HG03060 (cell line): ENCODE measurements around the gene GSTT4.
"Not testable (repeated sequence)": the region's sequence is repeated elsewhere in the genome, so short reads cannot be mapped to it uniquely, and the experiment has no call there.

ENCODE experiments used
- ATAC-seq: cut with Tn5 transposase; IDR thresholded peaks from one replicate; pipeline ENCODE4 v1.9.1; 2021; ENCODE audit warnings: low read depth, moderate number of reproducible peaks; ENCODE audit not compliant: unreplicated experiment

Gene GSTT4

DNA sequence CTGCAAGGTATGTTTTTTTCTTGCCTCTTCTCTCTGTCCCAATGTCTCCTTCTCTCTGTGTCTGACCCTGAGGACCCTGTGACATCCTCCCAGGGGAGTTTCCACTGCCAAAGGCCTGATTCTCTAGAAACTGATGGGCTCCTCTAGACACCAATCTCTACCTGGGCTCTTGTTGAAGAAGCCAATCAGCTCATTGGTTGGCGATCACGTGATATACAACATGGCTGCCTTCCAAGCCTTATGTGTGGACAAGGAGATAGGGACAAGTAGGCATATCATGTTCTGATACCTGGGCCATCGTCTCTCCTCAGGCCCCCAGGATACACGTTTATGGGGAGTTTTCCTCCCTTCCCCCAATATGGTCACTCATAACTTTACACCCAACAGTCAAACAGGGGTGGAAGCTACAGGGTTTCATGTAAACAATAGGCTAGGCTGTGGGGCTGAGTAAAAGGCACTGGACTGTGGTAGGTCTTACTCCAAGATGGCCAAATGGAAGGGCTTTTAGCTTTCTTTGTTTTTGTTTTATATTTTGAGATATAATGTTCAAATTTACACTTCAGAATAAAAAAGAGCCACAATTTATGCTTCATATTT is 11.6 kb downstream of the GSTT4 start:
- not testable (repeated sequence) for ATAC-seq

DNA sequence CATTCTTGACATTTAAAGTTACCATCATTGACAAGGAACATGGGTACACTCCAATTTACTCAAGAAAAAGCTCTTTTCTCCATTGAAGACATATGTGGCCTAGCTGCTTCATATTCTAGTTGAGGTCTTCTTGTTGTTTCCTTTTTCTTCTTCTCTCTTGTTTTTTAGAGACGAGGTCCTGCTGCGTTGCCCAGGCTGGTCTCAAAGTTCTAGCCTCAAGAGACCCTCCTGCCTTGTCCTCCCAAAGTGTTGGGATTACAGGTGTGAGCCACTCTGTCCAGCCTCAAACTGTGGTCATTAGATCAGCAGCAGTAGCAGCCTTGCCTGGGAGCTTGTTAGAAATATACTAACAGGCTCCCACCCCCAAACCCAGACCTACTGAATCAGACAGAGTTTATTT is 12.2 kb downstream of the GSTT4 start:
- ATAC-seq, result not testable (repeated sequence)

DNA sequence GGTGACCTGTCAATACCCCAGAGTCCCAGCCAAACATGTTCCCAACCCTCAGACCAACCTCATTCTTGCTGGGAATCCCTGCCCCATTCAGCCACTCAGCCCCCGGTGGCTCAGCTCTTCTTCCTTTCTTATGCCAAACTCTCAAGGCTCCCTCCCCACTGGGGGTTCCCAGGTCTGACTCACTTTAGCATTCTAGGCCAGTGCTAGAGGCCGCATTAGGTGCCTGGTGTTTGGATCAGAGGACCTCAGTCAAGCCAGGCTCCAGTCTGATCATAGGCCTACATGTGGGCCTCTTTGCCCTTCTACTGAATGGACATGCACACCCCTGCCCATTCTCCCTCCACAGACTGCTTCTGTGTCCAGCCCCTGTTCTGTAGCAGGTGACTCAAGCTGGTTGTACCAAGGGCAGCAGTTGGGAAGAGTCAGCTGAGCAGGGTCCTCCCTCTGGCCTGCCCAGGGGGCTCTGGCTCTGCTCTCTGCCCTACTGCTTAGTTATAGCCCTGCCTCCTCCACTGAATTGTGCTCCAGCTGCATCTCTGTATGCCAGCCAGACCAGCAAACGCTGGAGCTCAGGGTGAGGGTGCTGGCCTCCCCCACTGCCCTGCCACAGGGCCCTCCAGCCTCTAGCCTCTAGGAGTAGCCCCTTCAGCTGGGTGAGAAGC is 15.5 kb downstream of the GSTT4 start:
- ATAC-seq, result not testable (repeated sequence)

DNA sequence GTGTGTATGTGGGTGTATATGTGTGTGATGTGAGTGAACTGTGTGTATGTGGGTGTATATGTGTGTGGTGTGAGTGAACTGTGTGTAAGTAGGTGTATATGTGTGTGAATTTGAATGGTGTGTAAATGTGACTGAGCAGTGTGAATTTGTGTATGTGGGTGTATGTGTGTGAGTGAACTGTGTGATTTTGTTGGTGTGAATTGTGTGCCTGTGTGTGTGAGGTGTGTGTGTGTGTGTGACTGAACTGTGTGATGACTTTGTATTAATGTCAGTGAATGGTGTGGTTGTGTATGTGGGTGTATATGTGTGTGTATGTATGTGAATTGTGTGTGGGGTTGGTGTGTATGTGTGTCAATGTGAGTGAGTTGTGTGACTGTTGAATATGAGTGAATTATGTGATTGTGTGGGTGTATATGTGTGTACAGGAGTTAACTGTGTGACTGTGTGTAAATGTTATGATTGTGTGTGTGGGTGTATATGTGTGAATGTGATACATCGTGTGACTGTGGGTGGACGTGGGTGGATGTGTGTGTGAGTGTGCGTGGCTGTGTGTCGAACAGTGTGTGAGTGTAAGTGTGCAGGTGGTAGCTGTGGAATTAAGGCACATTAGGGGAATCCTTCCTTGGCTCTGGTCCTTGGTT is 18.6 kb downstream of the GSTT4 start:
- ATAC-seq, result not testable (repeated sequence)

DNA sequence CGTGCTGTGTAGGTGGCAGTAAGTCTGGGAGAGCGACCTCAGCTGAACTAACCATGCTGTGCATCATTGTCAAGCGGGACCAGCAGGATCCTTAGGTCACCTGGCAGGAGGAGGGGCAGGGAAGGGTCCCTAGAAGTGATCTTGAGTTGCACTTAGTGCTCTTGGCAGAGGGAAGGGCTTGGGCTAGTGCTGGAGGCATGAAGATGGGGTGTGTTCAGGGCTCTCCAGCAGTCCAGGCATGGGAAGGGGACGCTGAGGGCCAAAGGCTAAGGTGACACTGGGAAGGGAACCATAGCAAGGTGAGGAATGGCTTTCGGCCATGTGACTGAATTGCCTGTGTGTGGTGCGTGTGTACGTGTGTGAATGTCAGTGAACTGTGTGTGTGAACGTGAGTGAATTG is 19.2 kb downstream of the GSTT4 start:
- not testable (repeated sequence) for ATAC-seq

DNA sequence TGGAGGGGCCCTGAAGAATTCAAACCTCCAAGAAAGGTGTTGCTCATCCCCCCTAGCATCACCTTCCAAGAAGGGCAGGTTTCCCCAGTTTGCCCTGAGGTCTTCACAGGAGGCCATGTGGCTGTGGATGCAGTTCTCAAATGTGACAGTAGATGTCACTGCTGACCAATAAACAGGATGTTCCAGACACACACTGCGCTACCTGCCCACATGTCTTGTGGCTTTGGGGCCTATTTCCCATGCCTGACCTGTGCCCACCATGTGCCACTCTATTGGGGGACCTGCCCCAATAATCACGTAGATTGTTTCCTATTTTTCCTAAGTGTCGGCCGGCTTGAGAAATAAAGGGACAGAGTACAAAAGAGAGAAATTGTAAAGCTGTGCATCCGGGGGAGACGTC is 20.8 kb downstream of the GSTT4 start:
- ATAC-seq, result no peak

DNA sequence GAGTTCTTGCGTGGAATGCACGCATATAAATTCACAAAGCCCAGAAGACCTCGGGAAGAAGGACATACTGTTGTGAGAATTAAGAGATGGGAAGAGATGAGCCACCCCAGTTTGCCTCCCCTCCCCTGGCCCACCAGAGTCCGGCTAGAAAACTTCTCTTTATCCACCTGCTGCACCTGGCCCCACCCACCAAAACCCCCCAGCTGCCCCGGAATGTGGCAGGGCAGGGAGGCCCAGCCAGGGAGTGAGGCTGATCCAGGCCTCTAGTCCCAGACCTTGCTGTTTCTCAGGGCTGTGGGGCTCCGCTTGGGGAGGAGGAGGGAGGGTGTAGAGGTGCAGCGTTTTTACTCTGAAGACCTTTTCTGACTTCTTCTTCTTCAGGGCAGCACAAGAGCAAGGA is 24.7 kb downstream of the GSTT4 start:
- not testable (repeated sequence) for ATAC-seq

DNA sequence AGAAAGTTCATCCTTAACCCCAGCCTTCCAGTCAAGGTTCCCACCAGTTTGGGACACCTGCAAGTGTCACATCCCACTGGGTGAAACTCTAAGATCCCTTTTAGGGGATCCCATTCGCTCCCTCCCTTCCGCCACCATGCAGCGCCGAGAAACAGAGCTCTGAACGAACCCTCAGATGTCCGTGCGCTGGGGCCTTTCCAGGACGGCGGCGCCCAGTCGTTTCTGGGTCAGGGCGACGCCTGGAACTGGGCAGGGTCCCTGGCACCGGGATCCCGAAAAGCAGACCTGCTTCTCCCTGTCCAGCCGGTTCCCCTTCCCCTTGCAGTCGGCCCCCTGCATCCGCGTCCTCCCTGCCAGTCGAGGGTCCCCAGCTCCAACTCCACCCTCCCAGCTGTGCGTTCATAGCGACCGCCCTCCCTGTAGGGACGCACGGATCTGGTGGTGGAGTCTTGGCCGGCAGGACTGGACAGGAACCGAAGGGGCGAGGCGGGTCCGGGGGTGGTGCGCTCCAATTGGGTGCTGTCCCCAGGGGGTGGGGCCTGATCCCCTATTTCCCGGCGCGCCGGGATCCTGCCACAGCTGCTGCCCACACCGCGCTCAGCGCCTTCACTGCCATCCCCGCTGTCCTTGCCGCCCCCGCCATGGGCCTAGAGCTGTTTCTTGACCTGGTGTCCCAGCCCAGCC is 25.6 kb downstream of the GSTT4 start, which contains the start of gene GSTT2:
Gene GSTT2 (plus strand): TSS at position 578 of the 684 bp plus-strand sequence.
- ATAC-seq, result not testable (repeated sequence)

DNA sequence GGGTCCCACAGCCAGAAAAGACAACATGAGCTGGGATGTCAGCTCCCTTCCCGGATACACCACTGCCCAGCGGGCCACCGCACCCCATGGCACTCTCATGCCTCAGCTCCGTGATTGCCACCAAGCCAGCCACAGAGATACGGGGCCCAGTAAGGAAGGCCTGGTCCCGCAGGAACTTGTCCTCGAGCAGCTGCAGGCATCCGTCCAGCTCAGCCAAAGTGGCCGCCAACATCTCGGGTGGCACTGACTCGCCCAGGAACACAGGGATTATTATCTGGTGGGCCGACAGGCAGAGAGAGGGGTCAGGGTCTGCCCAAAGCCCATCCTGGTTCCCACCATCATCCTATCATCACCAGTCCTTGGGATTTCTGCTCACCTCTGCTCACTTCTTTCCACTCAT is 27.9 kb downstream of the GSTT4 start:
- ATAC-seq, result not testable (repeated sequence)

DNA sequence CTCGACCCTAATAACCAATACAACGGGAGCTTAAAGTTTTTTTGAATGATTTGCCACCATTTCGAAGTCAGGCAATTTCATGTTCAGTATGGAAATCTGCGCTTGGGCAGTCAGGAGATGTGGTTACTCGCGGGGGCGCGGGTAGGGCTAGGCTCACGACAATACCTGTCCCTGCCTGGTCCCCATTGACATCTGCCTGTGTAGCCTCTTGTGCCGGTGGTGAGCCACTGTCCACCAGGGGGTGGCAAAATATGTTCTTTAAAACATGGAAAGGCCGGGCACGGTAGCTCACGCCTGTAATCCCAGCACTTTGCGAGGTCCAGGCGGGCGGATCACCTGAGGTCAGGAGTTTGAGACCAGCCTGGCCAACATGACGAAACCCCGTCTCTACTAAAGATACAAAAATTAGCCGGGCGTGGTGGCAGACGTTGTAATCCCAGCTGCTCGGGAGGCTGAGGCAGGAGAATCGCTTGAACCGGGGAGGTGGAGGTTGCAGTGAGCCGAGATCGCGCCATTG is 30.4 kb downstream of the GSTT4 start:
- not testable (repeated sequence) for ATAC-seq

DNA sequence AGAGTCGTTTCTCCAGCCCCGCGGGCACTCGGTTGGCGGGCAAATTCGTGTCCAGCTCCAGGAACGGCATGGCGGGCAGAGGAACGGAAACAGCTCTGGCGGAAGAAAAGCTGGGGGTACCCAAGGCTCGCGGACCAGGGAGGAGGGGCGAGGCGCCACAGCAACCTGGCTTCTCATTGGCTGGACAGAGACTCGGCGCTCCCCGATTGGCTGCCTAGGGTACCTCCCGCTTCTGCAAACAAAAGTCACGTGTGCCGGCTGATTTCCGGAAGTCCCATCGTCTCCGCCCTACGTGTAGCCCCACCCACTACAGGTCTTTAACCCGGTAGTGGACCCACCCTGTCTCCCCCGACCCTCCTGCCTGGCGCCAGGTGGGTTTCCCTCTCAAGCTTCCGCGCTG is 30.9 kb downstream of the GSTT4 start, which contains the start of gene DDT:
Gene DDT (minus strand): TSS at position 97 of the 400 bp plus-strand sequence. CDS start 27 bp downstream, at position 70.
- ATAC-seq, result peak; percentile 76

DNA sequence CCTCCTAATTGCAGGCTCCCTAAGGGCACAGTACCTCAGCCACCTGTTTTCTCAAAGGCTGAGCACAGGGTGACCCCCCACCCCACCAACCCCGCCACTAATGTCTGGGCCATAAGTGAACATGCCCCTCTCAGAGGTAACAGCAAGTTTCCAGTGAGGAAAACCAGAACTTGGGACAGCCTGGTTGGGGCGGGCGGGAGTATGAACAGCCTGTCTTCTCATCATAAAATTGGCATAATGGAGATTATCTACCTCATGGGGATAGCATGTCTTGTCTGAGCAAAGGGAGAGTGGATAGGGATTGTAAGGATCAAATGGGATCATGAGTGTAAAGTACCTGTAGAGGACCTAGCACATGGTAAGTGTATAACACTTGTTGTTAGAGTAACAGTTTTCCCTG is 33.3 kb downstream of the GSTT4 start:
- not testable (repeated sequence) for ATAC-seq

DNA sequence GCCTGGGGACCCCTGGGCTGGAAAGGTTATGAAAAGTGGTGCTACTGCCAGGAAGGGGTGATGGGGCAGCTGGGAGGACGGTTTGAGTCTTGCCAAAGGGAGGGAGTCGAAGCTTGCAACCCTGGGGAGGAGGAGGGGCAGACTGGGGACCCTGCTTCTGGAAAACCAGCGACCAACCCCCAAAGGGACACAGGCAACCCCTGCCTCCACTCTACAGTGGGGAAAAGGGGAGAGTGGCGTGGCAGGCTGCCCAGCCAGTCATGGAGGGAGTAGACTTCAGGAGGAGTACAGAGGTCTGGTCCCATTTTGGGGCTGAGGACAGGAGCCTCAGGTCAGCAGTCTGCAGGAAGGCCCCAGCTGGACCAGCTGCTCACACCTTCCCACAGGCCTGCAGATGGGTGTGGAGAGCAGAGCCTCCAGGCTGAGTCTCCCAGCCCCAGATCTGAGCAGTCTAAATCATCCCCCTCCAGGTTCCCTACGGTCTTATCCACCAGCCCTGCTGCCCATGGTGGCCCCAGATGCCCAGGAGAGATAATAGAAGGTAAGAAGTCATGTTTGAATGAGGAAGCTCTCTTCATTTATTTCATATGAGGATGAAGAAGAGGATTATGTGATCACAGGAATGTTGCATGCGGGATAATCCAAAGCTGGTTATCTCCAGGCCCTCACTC is 34.3 kb downstream of the GSTT4 start:
- ATAC-seq, result no peak

DNA sequence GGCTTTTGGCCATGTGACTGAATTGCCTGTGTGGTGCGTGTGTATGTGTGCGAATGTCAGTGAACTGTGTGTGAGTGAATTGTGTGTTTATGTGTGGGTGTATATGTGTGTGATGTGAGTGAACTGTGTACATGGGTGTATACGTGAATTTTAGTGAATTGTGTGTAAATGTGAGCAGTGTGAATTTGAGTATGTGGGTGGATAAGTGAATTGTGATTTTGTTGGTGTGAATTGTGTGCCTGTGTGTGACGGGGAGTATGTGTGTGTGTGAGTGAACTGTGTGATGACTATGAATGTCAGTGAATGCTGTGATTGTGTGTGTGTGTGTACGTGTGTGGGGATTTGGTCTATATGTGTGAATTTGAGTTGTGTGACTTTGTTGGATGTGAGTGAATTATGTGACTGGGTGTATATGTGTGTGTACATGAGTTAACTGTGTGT is 35.0 kb downstream of the GSTT4 start:
- ATAC-seq, result no peak

DNA sequence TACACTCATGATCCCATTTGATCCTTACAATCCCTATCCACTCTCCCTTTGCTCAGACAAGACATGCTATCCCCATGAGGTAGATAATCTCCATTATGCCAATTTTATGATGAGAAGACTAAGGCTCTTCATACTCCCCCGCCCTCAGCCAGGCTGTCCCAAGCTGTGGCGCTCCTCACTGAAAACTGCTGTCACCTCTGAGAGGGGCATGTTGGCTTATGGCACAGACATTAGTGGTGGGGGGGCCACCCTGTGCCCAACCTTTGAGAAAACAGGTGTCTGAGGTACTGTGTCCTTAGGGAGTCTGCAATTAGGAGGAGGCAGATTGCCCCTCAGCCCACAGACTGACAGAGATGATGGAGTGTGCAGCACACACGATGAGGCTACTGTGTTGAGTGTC is 36.2 kb downstream of the GSTT4 start:
- no peak for ATAC-seq

DNA sequence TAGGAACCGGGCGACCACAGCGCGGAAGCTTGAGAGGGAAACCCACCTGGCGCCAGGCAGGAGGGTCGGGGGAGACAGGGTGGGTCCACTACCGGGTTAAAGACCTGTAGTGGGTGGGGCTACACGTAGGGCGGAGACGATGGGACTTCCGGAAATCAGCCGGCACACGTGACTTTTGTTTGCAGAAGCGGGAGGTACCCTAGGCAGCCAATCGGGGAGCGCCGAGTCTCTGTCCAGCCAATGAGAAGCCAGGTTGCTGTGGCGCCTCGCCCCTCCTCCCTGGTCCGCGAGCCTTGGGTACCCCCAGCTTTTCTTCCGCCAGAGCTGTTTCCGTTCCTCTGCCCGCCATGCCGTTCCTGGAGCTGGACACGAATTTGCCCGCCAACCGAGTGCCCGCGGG is 38.7 kb downstream of the GSTT4 start, which contains the start of gene DDTL:
Gene DDTL (plus strand): TSS at position 321 of the 400 bp plus-strand sequence. CDS start 27 bp downstream, at position 348.
- ATAC-seq, result peak; percentile 85

DNA sequence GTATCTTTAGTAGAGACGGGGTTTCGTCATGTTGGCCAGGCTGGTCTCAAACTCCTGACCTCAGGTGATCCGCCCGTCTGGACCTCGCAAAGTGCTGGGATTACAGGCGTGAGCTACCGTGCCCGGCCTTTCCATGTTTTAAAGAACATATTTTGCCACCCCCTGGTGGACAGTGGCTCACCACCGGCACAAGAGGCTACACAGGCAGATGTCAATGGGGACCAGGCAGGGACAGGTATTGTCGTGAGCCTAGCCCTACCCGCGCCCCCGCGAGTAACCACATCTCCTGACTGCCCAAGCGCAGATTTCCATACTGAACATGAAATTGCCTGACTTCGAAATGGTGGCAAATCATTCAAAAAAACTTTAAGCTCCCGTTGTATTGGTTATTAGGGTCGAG is 39.2 kb downstream of the GSTT4 start:
- not testable (repeated sequence) for ATAC-seq

DNA sequence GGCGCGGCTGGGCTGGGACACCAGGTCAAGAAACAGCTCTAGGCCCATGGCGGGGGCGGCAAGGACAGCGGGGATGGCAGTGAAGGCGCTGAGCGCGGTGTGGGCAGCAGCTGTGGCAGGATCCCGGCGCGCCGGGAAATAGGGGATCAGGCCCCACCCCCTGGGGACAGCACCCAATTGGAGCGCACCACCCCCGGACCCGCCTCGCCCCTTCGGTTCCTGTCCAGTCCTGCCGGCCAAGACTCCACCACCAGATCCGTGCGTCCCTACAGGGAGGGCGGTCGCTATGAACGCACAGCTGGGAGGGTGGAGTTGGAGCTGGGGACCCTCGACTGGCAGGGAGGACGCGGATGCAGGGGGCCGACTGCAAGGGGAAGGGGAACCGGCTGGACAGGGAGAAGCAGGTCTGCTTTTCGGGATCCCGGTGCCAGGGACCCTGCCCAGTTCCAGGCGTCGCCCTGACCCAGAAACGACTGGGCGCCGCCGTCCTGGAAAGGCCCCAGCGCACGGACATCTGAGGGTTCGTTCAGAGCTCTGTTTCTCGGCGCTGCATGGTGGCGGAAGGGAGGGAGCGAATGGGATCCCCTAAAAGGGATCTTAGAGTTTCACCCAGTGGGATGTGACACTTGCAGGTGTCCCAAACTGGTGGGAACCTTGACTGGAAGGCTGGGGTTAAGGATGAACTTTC is 44.0 kb downstream of the GSTT4 start, which contains the start of gene GSTT2B:
Gene GSTT2B (minus strand): TSS at position 112 of the 688 bp plus-strand sequence. CDS start 64 bp downstream, at position 48.
- not testable (repeated sequence) for ATAC-seq

DNA sequence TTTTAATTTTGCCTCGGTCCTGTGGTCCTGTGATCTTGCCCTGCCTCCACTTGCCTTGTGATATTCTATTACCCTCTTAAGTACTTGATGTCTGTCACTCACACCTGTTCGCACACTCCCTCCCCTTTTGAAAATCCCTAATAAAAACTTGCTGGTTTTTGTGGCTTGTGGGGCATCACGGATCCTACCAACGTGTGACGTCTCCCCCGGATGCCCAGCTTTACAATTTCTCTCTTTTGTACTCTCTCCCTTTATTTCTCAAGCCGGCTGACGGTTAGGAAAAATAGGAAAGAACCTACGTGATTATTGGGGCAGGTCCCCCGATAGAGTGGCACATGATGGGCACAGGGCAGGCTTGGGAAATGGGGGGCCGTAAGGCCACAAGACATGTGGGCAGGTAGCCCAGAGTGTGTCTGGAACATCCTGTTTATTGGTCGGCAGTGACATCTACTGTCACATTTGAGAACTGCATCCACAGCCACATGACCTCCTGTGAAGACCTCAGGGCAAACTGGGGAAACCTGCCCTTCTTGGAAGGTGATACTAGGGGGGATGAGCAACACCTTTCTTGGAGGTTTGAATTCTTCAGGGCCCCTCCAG is 48.9 kb downstream of the GSTT4 start:
- not testable (repeated sequence) for ATAC-seq
